OCI-LY7 (cell line): ENCODE data around the gene PHF13. TPM values are rescaled to one million over a fixed set of nuclear protein-coding genes. Genes with fewer than 3 reads are reported as not detected.

Source experiments
- BruUV-seq: library from RNA; stranded (reverse); fragments of 400-500 nt; replicated peaks from 2 replicates; lab custom pipeline; 2021; lab: Mats Ljungman, UMichigan
- CTCF ChIA-PET: fragments of 300-600 bp; sonication (Branson Sonifier 250); formaldehyde crosslinking; loops from one replicate; lab custom pipeline; 2022; ENCODE audit warnings: antibody characterized with exemption; ENCODE audit not compliant: unreplicated experiment; lab: Charles Lee
- POLR2A ChIA-PET: fragments of 300-600 bp; sonication (Branson Sonifier 250); formaldehyde crosslinking; loops from one replicate; lab custom pipeline; 2022; ENCODE audit warnings: antibody characterized with exemption; lab: Charles Lee
- DNase-seq: peaks from one replicate; pipeline ENCODE4 v3.0.0-alpha.2; 2015; ENCODE audit warnings: low spot score
- H2AFZ ChIP-seq: fragments of 200-600 bp; sonication (generic), shearing (Covaris generic); 2 replicates; pipeline ENCODE4 v1.6.1; 2014; ENCODE audit warnings: mild to moderate bottlenecking, antibody characterized with exemption, low read length, moderate library complexity
- H3K27ac ChIP-seq: fragments of 200-600 bp; sonication (generic); 2 replicates; pipeline ENCODE4 v1.5.1; 2014; ENCODE audit warnings: mixed run types, low read depth, mild to moderate bottlenecking, moderate library complexity, low read length, inconsistent platforms; ENCODE audit not compliant: poor library complexity, severe bottlenecking
- H3K36me3 ChIP-seq: fragments of 200-600 bp; sonication (generic); 2 replicates; pipeline ENCODE4 v1.6.1; 2014; ENCODE audit warnings: mild to moderate bottlenecking, antibody characterized with exemption, low read length, moderate library complexity, mixed read lengths; ENCODE audit not compliant: insufficient read depth
- H3K4me1 ChIP-seq: fragments of 200-600 bp; sonication (generic); 2 replicates; pipeline ENCODE4 v1.5.1; 2014; ENCODE audit warnings: mild to moderate bottlenecking, low read length; ENCODE audit not compliant: insufficient read depth, poor library complexity, severe bottlenecking
- H3K4me2 ChIP-seq: fragments of 200-600 bp; sonication (generic); 2 replicates; pipeline ENCODE4 v1.6.1; 2014; ENCODE audit warnings: mild to moderate bottlenecking, low read length
- H3K4me3 ChIP-seq: fragments of 200-600 bp; sonication (generic); 2 replicates; pipeline ENCODE4 v1.5.1; 2014; ENCODE audit warnings: mild to moderate bottlenecking, low read depth, low read length; ENCODE audit not compliant: poor library complexity, severe bottlenecking
- H3K79me2 ChIP-seq: fragments of 200-600 bp; sonication (generic); 2 replicates; pipeline ENCODE4 v1.6.1; 2016; ENCODE audit warnings: low read depth, mild to moderate bottlenecking, low read length, moderate library complexity, mixed read lengths; ENCODE audit not compliant: insufficient read depth
- H3K9me2 ChIP-seq: fragments of 200-600 bp; sonication (generic); 2 replicates; pipeline ENCODE4 v1.6.1; 2016; ENCODE audit warnings: mild to moderate bottlenecking, low read length, mixed read lengths; ENCODE audit not compliant: insufficient read depth
- H3K9me3 ChIP-seq: fragments of 200-600 bp; sonication (generic); 2 replicates; pipeline ENCODE4 v1.6.1; 2014; ENCODE audit warnings: mild to moderate bottlenecking, mixed run types, low read length, mixed read lengths
- H4K20me1 ChIP-seq: fragments of 200-600 bp; sonication (generic); 2 replicates; pipeline ENCODE4 v1.6.1; 2014; ENCODE audit warnings: mild to moderate bottlenecking, antibody characterized with exemption, low read length, moderate library complexity, mixed read lengths; ENCODE audit not compliant: insufficient read depth
- EZH2phosphoT487 ChIP-seq: fragments of 200-600 bp; sonication (generic); IDR thresholded peaks from 2 replicates; pipeline ENCODE4 v1.6.1; 2018; ENCODE audit warnings: low read depth, borderline replicate concordance, mild to moderate bottlenecking, mixed run types, antibody characterized with exemption, low read length, moderate library complexity, mixed read lengths
- intact Hi-C: fragments of 100-400 bp; cut with micrococcal nuclease; formaldehyde crosslinking; loops from one replicate; pipeline ENCODE4 v1.10.0; 2022; ENCODE audit not compliant: unreplicated experiment
- total RNA-seq, 2 experiments: library from RNA; depleted of rRNA in 1 of 2; stranded (reverse); fragments of >200 nt in 1 of 2; shearing (Covaris generic) in 1 of 2; gene quantifications; 2 replicates each; pipeline ENCODE4 v1.2.3, GENCODE V29; 2014 to 2022
- TF ChIP-seq, protein P1 (sequence below): fragments of 200-600 bp; sonication (generic); conservative IDR thresholded peaks from 2 replicates; pipeline ENCODE4 v1.5.1; 2014; ENCODE audit warnings: mild to moderate bottlenecking, antibody characterized with exemption, low read length, moderate library complexity, mixed read lengths

Gene PHF13
- total RNA-seq, 2 experiments from 2014 or later, result 5.3 to 14.7 TPM

DNA sequence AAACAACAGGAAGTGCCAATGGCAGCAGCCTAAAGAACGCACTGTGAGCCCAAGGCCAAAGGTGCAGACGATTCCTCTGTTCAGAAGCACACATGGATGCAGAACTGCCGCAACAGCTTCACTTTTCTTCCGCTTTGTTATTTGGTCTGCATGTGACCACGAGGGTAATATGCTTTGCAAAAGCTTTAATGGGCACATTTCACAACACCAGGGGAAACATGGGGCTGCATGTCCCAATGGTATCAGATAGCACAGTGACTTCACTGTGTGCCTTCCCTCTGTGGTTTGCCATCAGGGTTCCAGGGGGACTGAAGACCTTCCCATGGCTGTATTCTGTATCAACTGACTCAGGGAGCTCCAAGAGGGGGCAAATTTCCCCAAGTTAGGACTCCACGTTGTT is 39.5 kb downstream of the PHF13 start:
- Histone ChIP-seq H3K79me2 (peaks cover 4% of the 10 kb centered on the region; the same call in 1 of the 2 replicates), H2AFZ (no peak overlapping the region), H3K27ac (no peak overlapping the region), H3K36me3 (peaks cover 71% of the 10 kb centered on the region), H3K4me1 (no peaks in the 10 kb centered on the region), H3K9me2 (no peaks in the 10 kb centered on the region), H3K9me3 (no peaks in the 10 kb centered on the region), H3K4me2 (no peak overlapping the region), H3K4me3 (no peak overlapping the region), H4K20me1 (no peaks in the 10 kb centered on the region)
- ChIA-PET CTCF (no interaction called here), POLR2A (no interaction called here)
- intact Hi-C loops, result no loop called here
- DNase-seq, result no peak
- BruUV-seq, result no TSS peak
- no peak for TF ChIP-seq EZH2phosphoT487
- TF ChIP-seq, protein P1, sequence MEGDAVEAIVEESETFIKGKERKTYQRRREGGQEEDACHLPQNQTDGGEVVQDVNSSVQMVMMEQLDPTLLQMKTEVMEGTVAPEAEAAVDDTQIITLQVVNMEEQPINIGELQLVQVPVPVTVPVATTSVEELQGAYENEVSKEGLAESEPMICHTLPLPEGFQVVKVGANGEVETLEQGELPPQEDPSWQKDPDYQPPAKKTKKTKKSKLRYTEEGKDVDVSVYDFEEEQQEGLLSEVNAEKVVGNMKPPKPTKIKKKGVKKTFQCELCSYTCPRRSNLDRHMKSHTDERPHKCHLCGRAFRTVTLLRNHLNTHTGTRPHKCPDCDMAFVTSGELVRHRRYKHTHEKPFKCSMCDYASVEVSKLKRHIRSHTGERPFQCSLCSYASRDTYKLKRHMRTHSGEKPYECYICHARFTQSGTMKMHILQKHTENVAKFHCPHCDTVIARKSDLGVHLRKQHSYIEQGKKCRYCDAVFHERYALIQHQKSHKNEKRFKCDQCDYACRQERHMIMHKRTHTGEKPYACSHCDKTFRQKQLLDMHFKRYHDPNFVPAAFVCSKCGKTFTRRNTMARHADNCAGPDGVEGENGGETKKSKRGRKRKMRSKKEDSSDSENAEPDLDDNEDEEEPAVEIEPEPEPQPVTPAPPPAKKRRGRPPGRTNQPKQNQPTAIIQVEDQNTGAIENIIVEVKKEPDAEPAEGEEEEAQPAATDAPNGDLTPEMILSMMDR, result no peak

DNA sequence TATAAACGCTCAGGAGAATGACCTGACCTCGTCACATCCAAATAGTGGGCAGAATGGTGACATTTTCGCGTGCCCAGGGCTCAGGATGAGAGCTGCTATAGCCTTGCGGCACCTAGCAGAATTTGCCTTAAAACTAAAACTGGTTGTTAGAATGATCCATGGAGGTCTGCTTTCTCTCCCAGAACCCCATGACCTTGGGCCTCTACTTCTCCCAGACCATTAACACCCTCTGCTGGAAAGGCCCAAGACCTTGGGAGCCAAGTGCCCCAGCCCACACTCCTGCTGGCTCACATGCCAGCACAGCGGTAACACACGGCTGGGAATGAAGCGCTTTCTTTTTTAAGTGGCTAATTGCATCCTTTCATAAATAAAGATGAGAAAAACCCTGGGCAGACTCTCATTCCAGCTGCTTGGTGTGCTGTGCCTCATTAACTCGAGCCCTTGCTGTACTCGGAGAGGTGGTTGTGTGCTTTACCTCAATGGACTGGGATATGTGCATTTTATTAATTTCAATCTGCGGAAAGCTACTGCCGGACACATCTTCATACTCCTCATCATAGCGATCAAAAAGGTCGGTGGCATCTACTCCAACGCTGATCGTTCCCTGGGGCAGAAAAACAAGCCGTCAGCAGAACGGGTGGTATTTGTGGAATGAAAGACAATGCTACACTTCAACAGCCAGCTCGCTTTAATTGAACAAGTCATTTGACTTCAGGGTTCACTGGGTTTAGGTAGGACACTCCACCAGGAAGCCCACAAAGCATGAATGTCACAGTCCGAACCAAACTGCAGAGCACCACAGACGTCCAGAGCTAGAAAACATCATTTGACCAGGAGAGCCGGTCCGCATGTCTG is 40.1 kb downstream of the PHF13 start:
- ChIA-PET POLR2A (interaction anchor here (0.6 kb wide), 1 partner anchor 112 kb away, joined by 3 read pairs; no protein-coding TSS in a partner anchor), CTCF (no interaction called here)
- Histone ChIP-seq H3K9me3 (no peaks in the 10 kb centered on the region), H3K4me2 (no peak overlapping the region), H2AFZ (no peak overlapping the region), H3K9me2 (no peaks in the 10 kb centered on the region), H3K4me1 (no peaks in the 10 kb centered on the region), H3K27ac (no peak overlapping the region), H3K4me3 (no peak overlapping the region), H3K79me2 (peaks cover 4% of the 10 kb centered on the region; the same call in 1 of the 2 replicates), H3K36me3 (peaks cover 76% of the 10 kb centered on the region), H4K20me1 (no peaks in the 10 kb centered on the region)
- no peak for TF ChIP-seq EZH2phosphoT487
- TF ChIP-seq, protein P1, result no peak
- DNase-seq, result no peak
- TSS peak; percentile 9 for BruUV-seq
- intact Hi-C loops, result no loop called here

DNA sequence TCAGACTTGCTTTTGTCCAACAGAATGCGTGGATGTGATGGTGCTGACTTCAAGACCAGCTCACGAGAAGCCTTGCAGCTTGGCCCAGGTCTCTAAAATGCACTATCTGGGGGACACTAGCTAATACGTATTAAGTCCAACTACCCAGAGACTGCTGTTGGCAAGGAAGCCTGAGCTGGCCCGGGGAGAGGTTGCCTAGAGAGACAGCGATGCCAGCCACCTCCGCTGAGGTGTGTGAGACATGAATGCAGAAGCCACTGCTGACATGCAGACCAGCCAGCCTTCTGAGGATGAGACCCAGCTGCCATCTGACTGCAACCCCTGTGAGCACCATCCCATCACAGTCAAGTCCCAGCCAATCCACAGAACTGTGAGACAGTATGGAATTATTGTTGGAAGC is 43.6 kb downstream of the PHF13 start:
- Histone ChIP-seq H3K79me2 (peaks cover 4% of the 10 kb centered on the region; the same call in 1 of the 2 replicates), H3K4me2 (no peak overlapping the region), H3K27ac (no peak overlapping the region), H4K20me1 (no peaks in the 10 kb centered on the region), H3K9me3 (no peaks in the 10 kb centered on the region), H3K4me3 (no peak overlapping the region), H3K36me3 (peaks cover 70% of the 10 kb centered on the region), H2AFZ (no peak overlapping the region), H3K9me2 (no peaks in the 10 kb centered on the region), H3K4me1 (no peaks in the 10 kb centered on the region)
- DNase-seq, result no peak
- CTCF ChIA-PET, result no interaction called here
- no peak for TF ChIP-seq EZH2phosphoT487
- TF ChIP-seq, protein P1, result no peak
- POLR2A ChIA-PET, result interaction anchor here (0.6 to 0.7 kb wide), 2 partner anchors 8 to 22 kb away, joined by 3 to 4 read pairs; no protein-coding TSS in a partner anchor
- BruUV-seq, result no TSS peak
- intact Hi-C loops, result no loop called here
